ENCODE results near the gene NUP62.

- TF ChIP-seq CTCF (optimal IDR thresholded peaks at IDR 0.05 in 1 of 3, IDR thresholded peaks at IDR 0.05 in 1 of 3, conservative IDR thresholded peaks at IDR 0.05 in 1 of 3; ENCODE audit: extremely low read depth in 1 of 3, insufficient read depth in 2 of 3, low read length in 3 of 3) (no peak), EZH2 (IDR thresholded peaks at IDR 0.05; ENCODE audit: low read length) (no peak)
Observed at GRCh38 chr19:49879243-49879963, 49.9 kb downstream of the NUP62 start.

Data from keratinocyte (primary cell).